K562 (cell line): Measurements from ENCODE around the gene BCAN. TPM values are rescaled to one million over a fixed set of nuclear protein-coding genes. Genes with fewer than 3 reads are reported as not detected.

Experiments used
- ATAC-seq: fragments of 200-7000 bp; cut with Tn5 transposase; 3 replicates; pipeline ENCODE4 v1.9.1; 2020; ENCODE audit warnings: moderate library complexity
- BruUV-seq: library from RNA; stranded (reverse); fragments of 400-500 nt; replicated peaks from 2 replicates; lab custom pipeline; 2021; lab: Mats Ljungman, UMichigan
- CTCF ChIA-PET: fragments of 300-600 bp; formaldehyde crosslinking; extraction: SDS; loops from one replicate; lab custom pipeline; 2021; ENCODE audit warnings: low intra/inter-chr PET ratio; lab: Yijun Ruan, JAX
- POLR2A ChIA-PET: fragments of 300-600, 350-650 bp; sonication (Branson Sonifier 250); formaldehyde crosslinking; extraction: SDS; loops from one replicate; lab custom pipeline; 2021; ENCODE audit warnings: antibody characterized with exemption, inconsistent platforms; lab: Yijun Ruan, JAX
- DNase-seq, 4 experiments: peaks; one replicate each; pipeline versions ENCODE4 v3.0.0 to v3.0.0-alpha.2; 2011 to 2018; ENCODE audit warnings: low spot score in 3 of 4, mixed read lengths in 3 of 4; ENCODE audit errors: extremely low read depth in 1 of 4
- FAIRE-seq: peaks from 2 replicates; lab custom pipeline; 2011; peaks lifted over from hg19 to GRCh38; lab: Jason Lieb, UNC
- H2AFZ ChIP-seq: 2 replicates; pipeline ENCODE4 v1.6.0; 2011; ENCODE audit warnings: low read depth, low read length, control low read depth, inconsistent platforms
- H3K27ac ChIP-seq: fragments of 200-600 bp; 3 replicates; pipeline ENCODE4 v1.8.0; 2011; ENCODE audit warnings: low read depth, mild to moderate bottlenecking, control low read depth, inconsistent platforms, low read length, moderate library complexity, mixed read lengths; ENCODE audit errors: extremely low read depth
- H3K27me3 ChIP-seq, 2 experiments: fragments of 300-600 bp in 1 of 2; 2 replicates in 1 of 2; 3 replicates in 1 of 2; pipeline versions ENCODE4 v1.6.0 to v1.8.0; 2011; ENCODE audit warnings: inconsistent platforms in 2 of 2, low read length in 2 of 2, mild to moderate bottlenecking in 1 of 2, mixed read lengths in 1 of 2, moderate library complexity in 1 of 2; ENCODE audit not compliant: control insufficient read depth in 2 of 2, insufficient read depth in 2 of 2
- H3K36me3 ChIP-seq: fragments of 300-600 bp; 3 replicates; pipeline ENCODE4 v1.8.0; 2011; ENCODE audit warnings: mild to moderate bottlenecking, low read length, inconsistent platforms; ENCODE audit not compliant: control insufficient read depth, insufficient read depth
- H3K4me1 ChIP-seq, 2 experiments: fragments of 200-600 bp in 1 of 2; replicated peaks in 1 of 2; 2 replicates in 1 of 2; 3 replicates in 1 of 2; pipeline versions ENCODE4 v1.5.1 to v1.8.0; 2011; ENCODE audit warnings: inconsistent platforms in 2 of 2, low read length in 2 of 2, mild to moderate bottlenecking in 1 of 2, mixed read lengths in 1 of 2, moderate library complexity in 1 of 2; ENCODE audit not compliant: control insufficient read depth in 2 of 2, insufficient read depth in 2 of 2
- H3K4me2 ChIP-seq: 2 replicates; pipeline ENCODE4 v1.6.1; 2011; ENCODE audit warnings: low read length, control low read depth, inconsistent platforms, mixed read lengths; ENCODE audit not compliant: insufficient read depth
- H3K4me3 ChIP-seq: fragments of 200-600 bp; sonication (generic), shearing (Covaris generic); 2 replicates; pipeline ENCODE4 v1.5.1; 2016; ENCODE audit warnings: control low read depth, inconsistent platforms
- H3K79me2 ChIP-seq: fragments of 200-600 bp; 3 replicates; pipeline ENCODE4 v1.8.0; 2011; ENCODE audit warnings: low read length, inconsistent platforms; ENCODE audit not compliant: control insufficient read depth, insufficient read depth
- H3K9ac ChIP-seq, 2 experiments: 2 replicates each; pipeline versions ENCODE4 v1.6.0 to v1.6.1; 2011; ENCODE audit warnings: low read depth in 2 of 2, low read length in 2 of 2, control low read depth in 1 of 2, inconsistent platforms in 1 of 2, mild to moderate bottlenecking in 1 of 2, mixed read lengths in 1 of 2; ENCODE audit not compliant: insufficient read depth in 1 of 2
- H3K9me1 ChIP-seq: one replicate; pipeline ENCODE4 v1.6.0; 2011; ENCODE audit warnings: inconsistent platforms, mild to moderate bottlenecking, low read length, moderate library complexity; ENCODE audit not compliant: control insufficient read depth, insufficient read depth
- H3K9me3 ChIP-seq: replicated peaks from 2 replicates; pipeline ENCODE4 v1.5.1; 2011; ENCODE audit warnings: low read depth, low read length, inconsistent platforms; ENCODE audit not compliant: control insufficient read depth, insufficient read depth
- H4K20me1 ChIP-seq: replicated peaks from 2 replicates; pipeline ENCODE4 v1.6.1; 2011; ENCODE audit warnings: low read length, inconsistent platforms, mixed read lengths; ENCODE audit not compliant: control insufficient read depth, insufficient read depth
- KLF1 ChIP-seq: fragments of 450-650 bp; IDR thresholded peaks from 2 replicates; pipeline ENCODE4 v1.6.1; 2016; ENCODE audit warnings: missing genetic modification characterization, missing compliant biosample characterization
- NCOA4 ChIP-seq: fragments of 450-650 bp; IDR thresholded peaks from 2 replicates; pipeline ENCODE4 v1.6.1; 2018; ENCODE audit warnings: mild to moderate bottlenecking; ENCODE audit not compliant: partially characterized antibody
- NFYB ChIP-seq: IDR thresholded peaks from 2 replicates; pipeline ENCODE4 v1.6.1; 2011; ENCODE audit warnings: mild to moderate bottlenecking, moderate library complexity; ENCODE audit not compliant: insufficient read length; ENCODE audit errors: extremely low read depth
- POLR2H ChIP-seq: IDR thresholded peaks from 2 replicates; pipeline ENCODE4 v1.6.1; 2016; ENCODE audit warnings: missing genetic modification characterization, low read depth, mild to moderate bottlenecking, control low read depth, missing compliant biosample characterization, moderate library complexity
- RBFOX2 ChIP-seq: fragments of 200-400 bp; formaldehyde crosslinking; IDR thresholded peaks from 2 replicates; pipeline ENCODE4 v1.6.1; 2017; ENCODE audit warnings: low read depth, mild to moderate bottlenecking, low read length, moderate library complexity
- SMARCA5 ChIP-seq: fragments of 450-650 bp; IDR thresholded peaks from 2 replicates; pipeline ENCODE4 v1.6.1; 2016
- ZKSCAN8 ChIP-seq: fragments of 200-800 bp; sonication (Bioruptor generic); IDR thresholded peaks from 2 replicates; pipeline ENCODE4 v1.6.1; 2016; ENCODE audit warnings: missing genetic modification characterization, missing compliant biosample characterization
- WGBS: fragments of 100-300 bp; shearing (Covaris generic); methylation state at CpG from one replicate; pipeline ENCODE4 v1.1.6; 2016; ENCODE audit warnings: low coverage, mixed read lengths; ENCODE audit not compliant: insufficient coverage; ENCODE audit errors: missing lambda C conversion rate; 5-methylcytosine and 5-hydroxymethylcytosine counted together
- in situ Hi-C: fragments of 300-500 bp; cut with MboI; formaldehyde crosslinking; loops from 4 replicates; pipeline ENCODE4 v1.15.0; 2018; ENCODE audit warnings: inconsistent platforms, mixed read lengths
- intact Hi-C: fragments of 100-400 bp; cut with micrococcal nuclease; formaldehyde crosslinking; loops from 2 replicates; pipeline ENCODE4 v1.14.2; 2022
- polyA plus RNA-seq, 8 experiments: library from polyadenylated mRNA; depleted of rRNA in 4 of 8; stranded (reverse) in 5 of 8; unstranded in 3 of 8; fragments of >200 nt; fragmentation: Nextera tagmentation in 2 of 8; fragmentation: Illumina TruSeq in 1 of 8; extraction: Ambion mirVana in 2 of 8; extraction: Trizol in 1 of 8; gene quantifications; 2 replicates each; pipeline versions ENCODE4 v1.2.1 to v1.2.3, GENCODE V29; 2011 to 2014; ENCODE audit warnings: inconsistent platforms in 1 of 8, missing spikeins in 1 of 8
- total RNA-seq, 7 experiments: library from RNA; depleted of rRNA in 6 of 7; stranded (reverse); fragments of >200 nt in 6 of 7; fragmentation: Illumina TruSeq in 2 of 7; extraction: Trizol in 2 of 7; gene quantifications; 2 replicates each; pipeline versions ENCODE4 v1.2.1 to v1.2.3, GENCODE V29; 2011 to 2021; ENCODE audit warnings: low replicate concordance in 1 of 7
- TF ChIP-seq, protein P1 (sequence below): fragments of 250-450 bp; sonication (Bioruptor Pico); IDR thresholded peaks from 2 replicates; pipeline ENCODE4 v1.4.0; 2020; ENCODE audit warnings: borderline replicate concordance
- TF ChIP-seq, protein P2 (sequence below), 2 experiments: fragments of 450-650 bp; IDR thresholded peaks; 2 replicates each; pipeline ENCODE4 v1.6.1; 2018; ENCODE audit warnings: mild to moderate bottlenecking in 2 of 2, low read depth in 1 of 2; ENCODE audit not compliant: partially characterized antibody in 2 of 2

BCAN gene
- total and polyA plus RNA-seq, 9 of the 15 experiments (the other 6 are each of a cell fraction or from before 2014, with no cell fraction given) = 0.04 to 0.33 (median 0.14) TPM; not detected in 5

DNA sequence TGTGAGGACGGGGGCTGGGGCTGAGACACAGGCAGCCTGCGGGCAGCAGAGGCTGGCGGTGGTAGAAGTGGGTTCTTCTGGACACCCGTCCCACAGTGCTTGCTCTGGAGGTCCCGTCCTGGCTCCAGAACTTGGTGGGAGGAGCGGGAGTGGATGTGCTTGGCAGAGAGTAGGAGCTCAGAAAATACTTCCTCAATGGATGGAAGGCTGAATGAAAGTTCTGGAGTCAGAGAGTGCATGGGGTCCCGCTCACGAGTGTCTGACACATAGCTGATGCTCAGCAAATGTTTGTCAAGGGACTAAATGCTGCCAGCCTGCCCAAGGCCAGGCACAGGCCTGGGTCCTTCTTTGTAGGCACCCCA lies 48.7 kb downstream of the BCAN start:
- Histone ChIP-seq H3K4me2 (no peak overlapping the region), H4K20me1 (no peaks in the 10 kb centered on the region), H3K79me2 (0 out of 3 replicates have a peak, but pooled peaks cover 3% of the 10 kb centered on the region), H3K27ac (no peak overlapping the region), H3K9me1 (no peaks in the 10 kb centered on the region)
- POLR2A ChIA-PET = interaction anchor here (0.7 to 5.9 kb wide), 8 partner anchors 10 to 269 kb away, joined by 3 to 60 read pairs (median 6); partner anchors contain the start of genes CRABP2, ISG20L2, METTL25B and MRPL24
- no peak for DNase-seq
- no TSS peak for BruUV-seq
- TF ChIP-seq SMARCA5 = no peak
- TF ChIP-seq NCOA4 = no peak
- no peak for TF ChIP-seq NFYB
- TF ChIP-seq, all 486 proteins: peak for 0
- Histone ChIP-seq H2AFZ (no peak overlapping the region; the same call in 1 of the 2 replicates), H3K4me1 (peaks cover 49 to 59% of the 10 kb centered on the region in 2 experiments), H3K9me3 (no peaks in the 10 kb centered on the region), H3K27me3 (no peaks in the 10 kb centered on the region), H3K36me3 (no peaks in the 10 kb centered on the region), H3K9ac (no peak overlapping the region), H3K4me3 (no peak overlapping the region)
- no peak for FAIRE-seq
- ATAC-seq = no peak
- 61% methylated on average over 8 of the region's 8 CpGs for WGBS
- intact Hi-C loops (no loop called here), in situ Hi-C loops (no loop called here)
- CTCF ChIA-PET = interaction anchor here (3.2 to 6.6 kb wide), 2 partner anchors 15 to 35 kb away, joined by 64 to 143 read pairs; partner anchors contain the start of genes CRABP2, ISG20L2 and METTL25B

DNA sequence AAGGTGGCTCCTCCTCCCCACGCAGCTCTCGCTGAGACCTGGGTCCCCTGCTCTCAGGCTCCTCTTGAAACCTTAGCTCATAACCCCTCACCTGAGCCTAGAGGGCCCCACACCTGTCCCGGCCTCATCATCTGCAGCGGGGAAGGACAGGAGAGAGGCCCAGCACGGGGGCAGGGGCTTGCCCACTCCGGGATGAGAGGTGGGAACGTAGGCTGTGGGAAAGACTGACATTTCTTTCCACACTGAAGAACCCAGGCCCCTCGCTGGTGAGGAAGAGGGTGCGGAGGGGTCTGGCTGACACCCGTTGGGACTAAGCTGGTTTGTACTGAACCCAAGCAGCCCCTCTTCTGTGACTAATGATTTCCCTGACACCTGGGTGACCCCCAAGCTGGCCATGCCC lies 49.3 kb downstream of the BCAN start:
- no TSS peak for BruUV-seq
- in situ Hi-C loops = no loop called here
- peak overlapping the region in 1 of 2 experiments; percentile 92; a peak in 1 of 4 replicates for H3K9ac ChIP-seq
- TF ChIP-seq ZKSCAN8 (CRISPR knock-in tag) (no peak), POLR2H (tag) (no peak), KLF1 (no peak), RBFOX2 (peak; percentile 1; the same call in 1 of the 2 replicates)
- TF ChIP-seq, protein P1, sequence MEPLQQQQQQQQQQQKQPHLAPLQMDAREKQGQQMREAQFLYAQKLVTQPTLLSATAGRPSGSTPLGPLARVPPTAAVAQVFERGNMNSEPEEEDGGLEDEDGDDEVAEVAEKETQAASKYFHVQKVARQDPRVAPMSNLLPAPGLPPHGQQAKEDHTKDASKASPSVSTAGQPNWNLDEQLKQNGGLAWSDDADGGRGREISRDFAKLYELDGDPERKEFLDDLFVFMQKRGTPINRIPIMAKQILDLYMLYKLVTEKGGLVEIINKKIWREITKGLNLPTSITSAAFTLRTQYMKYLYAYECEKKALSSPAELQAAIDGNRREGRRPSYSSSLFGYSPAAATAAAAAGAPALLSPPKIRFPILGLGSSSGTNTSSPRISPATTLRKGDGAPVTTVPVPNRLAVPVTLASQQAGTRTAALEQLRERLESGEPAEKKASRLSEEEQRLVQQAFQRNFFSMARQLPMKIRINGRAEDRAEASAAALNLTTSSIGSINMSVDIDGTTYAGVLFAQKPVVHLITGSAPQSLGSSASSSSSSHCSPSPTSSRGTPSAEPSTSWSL (CRISPR knock-in tag) = no peak
- TF ChIP-seq, protein P2, sequence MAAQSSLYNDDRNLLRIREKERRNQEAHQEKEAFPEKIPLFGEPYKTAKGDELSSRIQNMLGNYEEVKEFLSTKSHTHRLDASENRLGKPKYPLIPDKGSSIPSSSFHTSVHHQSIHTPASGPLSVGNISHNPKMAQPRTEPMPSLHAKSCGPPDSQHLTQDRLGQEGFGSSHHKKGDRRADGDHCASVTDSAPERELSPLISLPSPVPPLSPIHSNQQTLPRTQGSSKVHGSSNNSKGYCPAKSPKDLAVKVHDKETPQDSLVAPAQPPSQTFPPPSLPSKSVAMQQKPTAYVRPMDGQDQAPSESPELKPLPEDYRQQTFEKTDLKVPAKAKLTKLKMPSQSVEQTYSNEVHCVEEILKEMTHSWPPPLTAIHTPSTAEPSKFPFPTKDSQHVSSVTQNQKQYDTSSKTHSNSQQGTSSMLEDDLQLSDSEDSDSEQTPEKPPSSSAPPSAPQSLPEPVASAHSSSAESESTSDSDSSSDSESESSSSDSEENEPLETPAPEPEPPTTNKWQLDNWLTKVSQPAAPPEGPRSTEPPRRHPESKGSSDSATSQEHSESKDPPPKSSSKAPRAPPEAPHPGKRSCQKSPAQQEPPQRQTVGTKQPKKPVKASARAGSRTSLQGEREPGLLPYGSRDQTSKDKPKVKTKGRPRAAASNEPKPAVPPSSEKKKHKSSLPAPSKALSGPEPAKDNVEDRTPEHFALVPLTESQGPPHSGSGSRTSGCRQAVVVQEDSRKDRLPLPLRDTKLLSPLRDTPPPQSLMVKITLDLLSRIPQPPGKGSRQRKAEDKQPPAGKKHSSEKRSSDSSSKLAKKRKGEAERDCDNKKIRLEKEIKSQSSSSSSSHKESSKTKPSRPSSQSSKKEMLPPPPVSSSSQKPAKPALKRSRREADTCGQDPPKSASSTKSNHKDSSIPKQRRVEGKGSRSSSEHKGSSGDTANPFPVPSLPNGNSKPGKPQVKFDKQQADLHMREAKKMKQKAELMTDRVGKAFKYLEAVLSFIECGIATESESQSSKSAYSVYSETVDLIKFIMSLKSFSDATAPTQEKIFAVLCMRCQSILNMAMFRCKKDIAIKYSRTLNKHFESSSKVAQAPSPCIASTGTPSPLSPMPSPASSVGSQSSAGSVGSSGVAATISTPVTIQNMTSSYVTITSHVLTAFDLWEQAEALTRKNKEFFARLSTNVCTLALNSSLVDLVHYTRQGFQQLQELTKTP (IDR thresholded peaks at IDR 0.05; ENCODE audit: low read depth in 1 of 2, partially characterized antibody in 2 of 2) = no peak

More for the DNA sequence above, 49.3 kb downstream of the BCAN start:
- Histone ChIP-seq H3K4me1 (peaks cover 49 to 61% of the 10 kb centered on the region in 2 experiments), H3K4me3 (no peak overlapping the region), H4K20me1 (no peaks in the 10 kb centered on the region), H3K27ac (peak overlapping the region; percentile 2; the same call in 1 of the 3 replicates), H3K79me2 (0 out of 3 replicates have a peak, but pooled peaks cover 3% of the 10 kb centered on the region), H3K9me3 (no peaks in the 10 kb centered on the region), H3K27me3 (no peaks in the 10 kb centered on the region), H3K4me2 (no peak overlapping the region), H2AFZ (peak overlapping the region; percentile 92), H3K9me1 (no peaks in the 10 kb centered on the region), H3K36me3 (no peaks in the 10 kb centered on the region)
- ChIA-PET CTCF (interaction anchor here (6.6 kb wide), 1 partner anchor 35 kb away, joined by 143 read pairs; the partner anchor contains the start of genes ISG20L2 and METTL25B), POLR2A (interaction anchor here (0.7 to 5.9 kb wide), 9 partner anchors 10 to 82 kb away, joined by 3 to 60 read pairs (median 4); partner anchors contain the start of genes ISG20L2, METTL25B, MRPL24 and NES)
- FAIRE-seq (no peak), ATAC-seq (no peak), DNase-seq (no peak)
- intact Hi-C loops = no loop called here
- 62% methylated on average over 9 of the region's 10 CpGs for WGBS
